ENCODE measurements around the gene ABCD3. TPM values are rescaled to one million over a fixed set of nuclear protein-coding genes. Genes with fewer than 3 reads are reported as not detected.

ABCD3 gene
- total RNA-seq, 3 donors from 2014 or later: 22.2 to 60.3 (median 36.1) TPM

GRCh38 chr1:94528826-94529225 is 110.6 kb downstream of the ABCD3 start:
- no peak overlapping the region for H3K27ac ChIP-seq
- no peaks in the 10 kb centered on the region for H3K9me3 ChIP-seq
- TF ChIP-seq CTCF (IDR thresholded peaks at IDR 0.05) (no peak), POLR2AphosphoS5 (IDR thresholded peaks at IDR 0.05) (no peak), POLR2A (IDR thresholded peaks at IDR 0.05) (no peak)
- no peak for DNase-seq (ENCODE audit: low spot score in 2 of 2)
- no peaks in the 10 kb centered on the region for H3K27me3 ChIP-seq
- intact Hi-C loops (cut with DNase I; ENCODE audit: low total_unique reads): no loop called here
- H3K4me3 ChIP-seq: no peak overlapping the region
- H3K36me3 ChIP-seq: no peaks in the 10 kb centered on the region
- H3K4me1 ChIP-seq: no peaks in the 10 kb centered on the region

DNA sequence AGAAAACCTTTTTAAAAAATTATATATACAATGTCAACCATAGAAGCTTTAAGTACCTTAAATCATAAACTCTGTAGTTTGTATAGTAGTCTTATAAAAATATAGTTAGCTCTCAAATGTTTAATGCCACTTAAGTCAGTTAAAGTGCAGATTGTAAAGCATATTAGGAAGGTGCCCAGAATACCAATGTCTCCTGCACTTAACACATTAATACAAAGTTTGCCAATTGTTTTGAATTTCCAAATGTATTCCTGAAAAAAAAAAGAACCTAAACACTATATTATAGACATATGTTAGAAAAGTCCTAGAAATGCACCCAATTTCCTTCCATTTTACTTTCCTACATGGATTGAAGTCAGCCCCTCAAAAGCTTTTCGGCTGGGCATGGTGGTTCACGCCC is 111.2 kb downstream of the ABCD3 start:
- Histone ChIP-seq H3K4me1 (no peaks in the 10 kb centered on the region), H3K4me3 (no peak overlapping the region), H3K27ac (no peak overlapping the region), H3K27me3 (no peaks in the 10 kb centered on the region), H3K9me3 (no peaks in the 10 kb centered on the region), H3K36me3 (no peaks in the 10 kb centered on the region)
- DNase-seq (ENCODE audit: low spot score in 2 of 2): no peak
- intact Hi-C loops (cut with DNase I; ENCODE audit: low total_unique reads): no loop called here
- TF ChIP-seq POLR2AphosphoS5 (IDR thresholded peaks at IDR 0.05): no peak
- TF ChIP-seq POLR2A (IDR thresholded peaks at IDR 0.05): no peak
- no peak for TF ChIP-seq CTCF (IDR thresholded peaks at IDR 0.05)

- Histone ChIP-seq H3K4me3 (no peak overlapping the region), H3K9me3 (no peaks in the 10 kb centered on the region), H3K36me3 (no peaks in the 10 kb centered on the region), H3K27ac (no peak overlapping the region), H3K4me1 (no peaks in the 10 kb centered on the region), H3K27me3 (no peaks in the 10 kb centered on the region)
- no peak for TF ChIP-seq CTCF (IDR thresholded peaks at IDR 0.05)
- no peak for TF ChIP-seq POLR2A (IDR thresholded peaks at IDR 0.05)
- no peak for TF ChIP-seq POLR2AphosphoS5 (IDR thresholded peaks at IDR 0.05)
- no peak for DNase-seq (ENCODE audit: low spot score in 2 of 2)
- intact Hi-C loops (cut with DNase I; ENCODE audit: low total_unique reads): no loop called here
Measured at GRCh38 chr1:94530373-94530878, 112.2 kb downstream of the ABCD3 start.

- Histone ChIP-seq H3K4me3 (no peak overlapping the region), H3K4me1 (no peaks in the 10 kb centered on the region), H3K9me3 (no peaks in the 10 kb centered on the region), H3K36me3 (no peaks in the 10 kb centered on the region), H3K27me3 (no peaks in the 10 kb centered on the region), H3K27ac (no peak overlapping the region)
- no peak for TF ChIP-seq CTCF (IDR thresholded peaks at IDR 0.05)
- no peak for TF ChIP-seq POLR2A (IDR thresholded peaks at IDR 0.05)
- TF ChIP-seq POLR2AphosphoS5 (IDR thresholded peaks at IDR 0.05): no peak
- intact Hi-C loops (cut with DNase I; ENCODE audit: low total_unique reads): no loop called here
- DNase-seq (ENCODE audit: low spot score in 2 of 2): no peak
Measured at GRCh38 chr1:94531664-94532063, 113.5 kb downstream of the ABCD3 start.

GRCh38 chr1:94532077-94532476 is 113.9 kb downstream of the ABCD3 start:
- Histone ChIP-seq H3K27me3 (no peaks in the 10 kb centered on the region), H3K27ac (no peak overlapping the region), H3K4me1 (no peaks in the 10 kb centered on the region), H3K9me3 (no peaks in the 10 kb centered on the region), H3K4me3 (no peak overlapping the region), H3K36me3 (no peaks in the 10 kb centered on the region)
- intact Hi-C loops (cut with DNase I; ENCODE audit: low total_unique reads): no loop called here
- peak in 1 of 3 donors; percentile 9 for TF ChIP-seq CTCF (IDR thresholded peaks at IDR 0.05)
- TF ChIP-seq POLR2A (IDR thresholded peaks at IDR 0.05): no peak
- TF ChIP-seq POLR2AphosphoS5 (IDR thresholded peaks at IDR 0.05): no peak
- DNase-seq (ENCODE audit: low spot score in 2 of 2): no peak

Measured in breast epithelium (tissue), 4 donors.